ENCODE measurements around the gene FAM72D. TPM values are rescaled to one million over a fixed set of nuclear protein-coding genes. Genes with fewer than 3 reads are reported as not detected.
A peak's percentile ranks its signal among the peaks of the same experiment; 100 is the strongest.
"Not testable (repeated sequence)": the region's sequence is repeated elsewhere in the genome, so short reads cannot be mapped to it uniquely, and the experiment has no call there.

The FAM72D gene
- total RNA-seq, 1 experiment from 2014 or later, result 5.8 TPM

DNA sequence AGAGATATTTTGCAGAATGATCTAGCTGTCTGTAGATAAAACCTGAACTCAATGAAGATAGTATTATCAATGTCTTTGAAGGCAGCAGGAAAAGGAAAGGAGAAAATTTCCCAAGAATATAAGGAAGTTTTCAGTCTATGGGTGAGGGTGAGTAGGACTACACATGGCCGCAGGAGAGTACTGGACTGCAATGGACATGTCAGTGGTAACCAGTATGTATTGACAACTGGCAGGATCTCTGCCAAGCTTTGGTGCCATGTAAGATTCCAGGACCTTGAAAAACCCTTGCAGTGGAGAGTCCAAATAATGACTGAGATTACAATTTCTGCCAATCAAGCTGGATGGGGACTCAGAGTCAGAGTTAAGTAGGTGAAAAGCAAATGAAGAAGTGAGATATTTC is 29.3 kb downstream of the FAM72D start:
- DNase-seq (ENCODE audit: low read depth, low spot score); in situ Hi-C loops (cut with HindIII; ENCODE audit: low pct_unique_long_range_greater_than_20kb, low sequenced_read_pairs): not testable (repeated sequence)

DNA sequence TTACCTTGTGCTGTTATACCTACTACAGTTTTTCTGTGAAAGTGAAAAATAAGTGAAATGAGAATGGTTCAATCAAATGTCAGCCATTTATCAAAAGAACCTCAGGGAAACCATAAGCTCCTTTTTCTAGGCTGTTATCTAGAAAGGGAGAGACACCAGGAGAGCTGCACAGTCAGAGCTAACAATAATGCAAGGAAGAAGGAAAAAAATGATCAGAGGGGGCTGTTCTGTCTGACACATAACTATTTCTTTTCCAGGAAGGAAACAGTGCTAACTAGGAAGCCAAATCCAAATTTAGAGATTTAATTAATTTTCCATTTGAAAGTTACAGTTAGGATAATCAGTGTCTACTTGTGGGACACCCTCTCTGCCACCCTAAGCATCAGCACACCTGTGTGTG is 31.4 kb downstream of the FAM72D start:
- DNase-seq (ENCODE audit: low read depth, low spot score); in situ Hi-C loops (cut with HindIII; ENCODE audit: low pct_unique_long_range_greater_than_20kb, low sequenced_read_pairs): not testable (repeated sequence)

DNA sequence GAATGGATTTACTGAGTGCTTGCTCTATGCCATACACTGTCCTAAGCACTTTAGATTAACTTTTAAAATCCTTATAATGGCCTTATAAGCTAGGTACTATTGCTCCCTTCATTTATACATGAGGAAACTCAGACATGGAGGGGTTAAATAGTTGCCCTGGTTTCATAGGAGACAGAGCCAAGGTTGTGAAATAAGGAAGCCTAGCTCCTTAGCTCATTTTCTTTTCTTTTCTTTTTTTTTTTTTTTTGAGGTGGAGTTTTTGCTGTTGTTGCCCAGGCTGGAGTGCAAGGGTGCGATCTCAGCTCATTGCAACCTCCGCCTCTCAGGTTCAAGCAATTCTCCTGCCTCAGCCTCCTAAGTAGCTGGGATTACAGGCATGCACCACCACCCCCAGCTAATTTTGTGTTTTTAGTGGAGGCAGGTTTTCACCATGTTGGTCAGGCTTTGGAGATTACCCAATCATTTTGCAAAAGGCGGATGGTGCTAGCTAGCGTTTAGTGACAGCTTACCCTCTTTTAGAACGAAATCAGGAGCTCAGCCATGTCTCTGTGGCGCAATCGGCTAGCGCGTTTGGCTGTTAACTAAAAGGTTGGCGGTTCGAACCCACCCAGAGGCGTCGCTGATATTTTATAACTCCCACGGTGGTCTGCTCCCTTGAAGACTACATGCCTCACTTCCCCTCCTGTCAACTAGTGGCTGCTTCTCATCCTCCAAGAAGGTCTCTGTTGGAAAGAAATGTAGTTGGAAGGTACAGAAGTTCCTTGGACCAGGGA is 33.1 kb downstream of the FAM72D start:
- in situ Hi-C loops (cut with HindIII; ENCODE audit: low pct_unique_long_range_greater_than_20kb, low sequenced_read_pairs), result not testable (repeated sequence)
- DNase-seq (ENCODE audit: low read depth, low spot score), result peak; percentile 64

DNA sequence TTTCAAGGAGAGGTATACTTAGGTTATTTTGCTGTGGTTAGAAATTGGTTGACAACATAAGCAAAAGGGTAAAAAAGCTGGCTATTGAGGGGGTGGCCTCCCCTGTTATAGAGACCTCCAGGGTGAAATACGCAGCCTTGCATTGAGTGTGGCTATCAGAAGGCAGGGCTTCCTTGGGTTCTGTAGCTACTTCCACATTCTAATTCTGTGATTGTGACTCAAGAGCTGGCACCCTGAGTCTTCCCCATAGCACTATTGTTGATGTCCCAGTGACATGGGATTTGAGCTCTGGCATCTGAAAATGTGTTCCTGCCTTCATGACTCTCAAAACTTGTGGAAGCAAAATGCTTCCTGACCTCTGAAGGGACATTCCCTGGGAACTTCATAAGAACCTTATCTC is 38.7 kb downstream of the FAM72D start:
- DNase-seq (ENCODE audit: low read depth, low spot score); in situ Hi-C loops (cut with HindIII; ENCODE audit: low pct_unique_long_range_greater_than_20kb, low sequenced_read_pairs): not testable (repeated sequence)

DNA sequence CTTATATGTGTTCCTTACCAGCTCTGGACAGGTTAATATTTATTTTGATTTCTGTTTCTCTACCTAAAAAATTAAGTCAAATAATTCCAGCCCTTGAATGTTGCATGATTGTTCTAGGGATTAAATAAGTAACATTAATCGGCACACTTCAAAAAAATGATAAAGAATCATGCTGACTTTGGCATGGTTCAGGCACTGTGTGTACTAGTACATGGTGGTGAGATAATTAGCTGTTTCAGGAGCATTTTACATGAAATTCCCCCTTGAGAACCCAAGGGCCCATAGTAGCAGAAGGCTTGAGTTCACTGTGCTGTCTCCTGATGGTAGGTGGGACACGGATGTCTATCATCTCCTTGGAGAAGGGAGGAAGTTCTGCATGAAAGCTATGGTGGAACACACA is 44.8 kb downstream of the FAM72D start:
- DNase-seq (ENCODE audit: low read depth, low spot score); in situ Hi-C loops (cut with HindIII; ENCODE audit: low pct_unique_long_range_greater_than_20kb, low sequenced_read_pairs): not testable (repeated sequence)

DNA sequence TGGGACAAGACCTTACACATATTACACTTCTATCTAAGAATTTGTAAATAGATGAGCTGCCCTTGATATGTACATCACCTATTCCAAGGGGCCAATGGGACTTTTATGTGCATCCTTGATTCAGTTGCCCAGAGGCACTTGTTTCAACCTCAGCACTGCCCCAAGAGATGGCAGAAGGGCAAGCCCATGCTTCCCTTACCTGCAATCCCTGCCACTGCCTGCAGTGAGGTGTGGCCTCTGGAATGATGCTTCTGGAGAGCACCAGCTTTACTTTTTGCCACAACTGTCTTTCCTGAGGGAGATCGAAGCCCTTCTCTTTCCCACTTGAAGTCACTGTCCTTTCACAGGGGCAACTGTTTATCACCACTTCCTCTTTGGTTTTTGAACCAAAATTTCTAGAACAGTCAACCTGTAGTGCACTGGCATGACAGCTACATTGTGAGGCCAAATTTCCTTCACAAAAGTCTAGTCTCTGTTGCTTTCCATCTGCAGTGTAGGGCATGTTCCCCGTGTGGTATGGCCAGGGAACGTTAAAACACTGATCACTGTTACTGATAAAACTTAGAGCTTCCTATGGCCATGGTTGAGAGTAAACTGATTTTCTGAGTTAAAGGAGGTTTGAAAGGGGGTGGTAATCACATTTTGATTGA is 48.6 kb downstream of the FAM72D start:
- DNase-seq (ENCODE audit: low read depth, low spot score); in situ Hi-C loops (cut with HindIII; ENCODE audit: low pct_unique_long_range_greater_than_20kb, low sequenced_read_pairs): not testable (repeated sequence)

DNA sequence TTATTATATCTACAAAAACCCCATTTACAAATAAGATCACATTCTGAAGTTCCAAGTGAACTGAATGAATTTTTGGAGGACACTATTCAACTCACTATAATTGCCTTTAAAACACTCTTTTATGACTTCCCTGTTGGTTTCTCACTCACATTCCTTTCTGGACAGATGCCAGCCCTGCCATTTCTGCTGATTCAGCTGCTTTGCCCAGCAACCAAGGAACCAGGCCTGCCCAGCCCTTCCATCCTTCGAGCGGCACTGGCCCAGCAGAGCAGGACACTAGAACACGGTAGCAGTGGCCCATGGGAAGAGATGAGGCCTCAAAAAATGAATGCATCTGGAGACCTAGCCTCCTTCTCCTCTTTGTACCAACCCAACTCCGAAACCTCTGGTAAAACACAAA is 50.5 kb downstream of the FAM72D start:
- DNase-seq (ENCODE audit: low read depth, low spot score); in situ Hi-C loops (cut with HindIII; ENCODE audit: low pct_unique_long_range_greater_than_20kb, low sequenced_read_pairs): not testable (repeated sequence)

DNA sequence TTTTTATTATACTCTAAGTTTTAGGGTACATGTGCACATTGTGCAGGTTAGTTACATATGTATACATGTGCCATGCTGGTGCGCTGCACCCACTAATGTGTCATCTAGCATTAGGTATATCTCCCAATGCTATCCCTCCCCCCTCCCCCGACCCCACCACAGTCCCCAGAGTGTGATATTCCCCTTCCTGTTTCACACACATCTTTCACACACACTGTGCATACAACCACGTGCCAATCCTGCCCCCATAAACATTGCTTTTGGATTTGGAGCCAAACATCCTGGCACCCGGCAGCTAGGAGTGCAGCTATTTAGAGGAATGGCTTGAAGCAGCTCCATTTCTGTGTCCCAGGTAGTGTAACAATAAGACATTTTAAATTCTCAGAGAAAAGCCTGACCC is 51.4 kb downstream of the FAM72D start:
- in situ Hi-C loops (cut with HindIII; ENCODE audit: low pct_unique_long_range_greater_than_20kb, low sequenced_read_pairs), result not testable (repeated sequence)

DNA sequence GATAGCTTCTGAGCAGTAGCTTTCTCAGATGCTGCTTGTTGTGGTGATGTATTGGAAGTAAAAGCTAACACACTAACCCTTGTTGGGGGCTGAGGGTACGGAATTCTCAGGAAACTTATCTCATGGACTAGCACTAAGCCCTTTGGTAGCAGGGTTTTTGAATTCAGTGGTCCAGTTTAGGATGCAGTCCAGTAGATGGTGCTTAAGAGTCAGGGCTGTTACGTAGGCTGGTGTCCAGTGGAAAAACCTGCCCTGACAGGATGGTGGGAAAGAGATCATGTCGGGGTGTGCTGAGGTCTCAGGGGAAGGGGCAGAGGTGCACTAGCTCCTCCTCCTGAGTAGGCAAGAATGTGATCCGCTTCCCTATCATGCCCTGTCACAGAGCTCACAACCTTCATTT is 59.6 kb downstream of the FAM72D start:
- in situ Hi-C loops (cut with HindIII; ENCODE audit: low pct_unique_long_range_greater_than_20kb, low sequenced_read_pairs); DNase-seq (ENCODE audit: low read depth, low spot score): not testable (repeated sequence)

More for the DNA sequence above, 51.4 kb downstream of the FAM72D start:
- not testable (repeated sequence) for DNase-seq (ENCODE audit: low read depth, low spot score)

DNA sequence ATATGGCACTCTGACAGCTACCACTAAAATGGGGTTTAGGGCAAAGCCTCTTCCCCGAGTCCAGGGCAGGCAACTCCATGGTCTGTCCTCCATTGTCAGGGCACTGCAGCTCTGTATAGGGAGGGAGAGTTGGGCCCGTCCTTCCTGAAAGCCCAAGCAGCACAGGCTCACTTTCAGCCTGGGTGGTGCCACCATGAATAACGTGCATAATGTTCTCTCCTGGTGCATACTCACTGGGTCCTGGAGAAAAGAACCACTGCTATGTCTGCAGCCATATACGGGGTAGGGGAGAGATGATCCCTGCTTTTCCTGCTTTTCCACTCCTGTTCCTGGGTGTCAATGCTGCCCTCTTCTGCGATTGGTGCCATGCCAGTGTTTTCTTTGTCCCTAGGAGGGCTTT is 60.1 kb downstream of the FAM72D start:
- in situ Hi-C loops (cut with HindIII; ENCODE audit: low pct_unique_long_range_greater_than_20kb, low sequenced_read_pairs); DNase-seq (ENCODE audit: low read depth, low spot score): not testable (repeated sequence)

DNA sequence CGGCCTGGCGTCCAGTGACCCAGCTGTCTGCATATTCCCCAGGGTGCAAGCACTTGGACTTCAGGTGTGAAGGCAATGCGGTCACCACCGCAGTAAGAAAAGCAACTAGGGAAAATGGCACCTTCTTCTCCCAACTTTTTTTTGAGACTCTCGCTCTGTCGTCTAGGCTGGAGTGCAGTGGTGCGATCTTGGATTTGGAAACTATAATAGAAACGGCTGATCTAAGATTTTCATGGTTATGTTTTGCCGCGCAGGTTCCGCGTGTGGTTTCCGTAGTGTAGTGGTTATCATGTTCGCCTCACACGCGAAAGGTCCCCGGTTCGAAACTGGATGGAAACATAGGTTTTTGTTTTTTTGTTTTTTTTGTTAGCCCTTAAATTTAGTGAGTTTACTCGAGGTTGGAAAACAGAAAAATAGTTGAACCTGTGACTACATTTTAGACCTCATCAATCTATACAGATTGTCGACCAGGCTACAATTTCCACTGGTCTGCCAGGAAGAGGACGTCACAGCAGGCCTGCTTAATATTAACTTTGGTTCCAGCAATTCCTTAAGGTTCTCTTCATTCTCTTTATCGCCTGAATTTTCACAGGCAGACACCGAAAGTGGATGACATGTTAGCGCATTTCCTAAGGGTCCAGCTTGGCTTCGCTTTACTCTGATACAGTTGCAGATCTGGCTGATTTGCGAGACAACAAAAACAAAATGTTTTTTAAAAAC is 61.3 kb downstream of the FAM72D start:
- peak; percentile 80 for DNase-seq (ENCODE audit: low read depth, low spot score)
- in situ Hi-C loops (cut with HindIII; ENCODE audit: low pct_unique_long_range_greater_than_20kb, low sequenced_read_pairs), result not testable (repeated sequence)

DNA sequence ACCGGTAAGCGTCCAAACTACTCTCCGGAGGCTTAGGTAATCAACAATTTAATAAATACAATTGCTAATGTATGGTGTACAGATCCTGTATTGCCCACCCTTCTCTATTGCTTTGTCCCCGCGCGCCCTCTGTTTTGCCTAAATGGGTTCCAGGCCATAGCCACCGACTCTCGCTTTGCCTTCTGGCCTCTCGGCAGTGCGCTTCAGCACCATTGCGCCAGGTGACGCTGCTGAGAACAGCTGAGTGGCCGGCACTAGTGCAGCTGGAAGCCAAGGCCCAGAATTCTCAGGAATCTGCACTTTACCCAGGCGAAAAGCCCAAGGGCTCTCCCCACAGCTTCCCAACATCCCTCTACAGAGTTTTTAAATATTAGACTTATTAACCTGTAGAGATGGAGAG is 61.9 kb downstream of the FAM72D start:
- DNase-seq (ENCODE audit: low read depth, low spot score); in situ Hi-C loops (cut with HindIII; ENCODE audit: low pct_unique_long_range_greater_than_20kb, low sequenced_read_pairs): not testable (repeated sequence)

DNA sequence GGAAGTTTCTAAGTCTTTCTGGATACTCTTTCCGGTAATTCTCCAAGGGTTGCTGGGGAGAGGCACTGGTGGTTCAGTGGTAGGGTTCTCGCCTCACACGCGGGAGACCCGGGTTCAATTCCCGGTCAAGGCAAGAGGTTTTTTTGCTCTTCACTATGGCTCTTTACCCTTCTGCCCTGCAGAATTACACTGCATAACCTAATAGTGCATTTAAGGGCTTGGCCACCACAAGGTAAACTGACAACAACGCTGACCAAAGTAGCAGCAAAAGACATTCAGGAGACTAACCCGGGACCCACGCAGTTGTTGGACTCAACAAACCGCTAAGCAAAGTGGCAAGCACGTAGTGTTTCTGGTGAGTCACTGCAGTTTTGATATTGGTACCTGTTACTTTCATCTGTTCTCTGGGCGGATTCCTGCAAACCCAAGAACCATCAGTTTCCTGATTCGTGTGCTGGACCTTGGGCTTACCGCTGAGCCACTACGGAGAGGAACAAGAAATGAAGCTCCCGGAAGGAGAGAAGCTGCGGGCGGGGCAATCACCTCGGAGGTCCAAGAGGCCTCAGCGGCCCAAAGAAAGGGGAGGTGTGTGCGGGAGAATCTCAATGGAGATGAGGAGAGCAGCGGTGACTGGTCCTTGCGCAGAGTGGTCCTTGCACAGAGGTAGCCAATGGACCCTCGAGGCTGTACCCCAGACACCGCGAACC is 65.4 kb downstream of the FAM72D start:
- DNase-seq (ENCODE audit: low read depth, low spot score); in situ Hi-C loops (cut with HindIII; ENCODE audit: low pct_unique_long_range_greater_than_20kb, low sequenced_read_pairs): not testable (repeated sequence)

Other genes with a start within 250 kb of the FAM72D start
- 41.4 and 41.7 TPM in 2 replicates for gene SRGAP2B, start 646 bp upstream of the FAM72D start, total RNA-seq (2014; rRNA removed; shearing (Covaris generic))
- not detected in 2 replicates for gene PPIAL4D, start 146.2 kb downstream of the FAM72D start, total RNA-seq (2014; rRNA removed; shearing (Covaris generic))